ENCODE measurements around the gene EPHB3. TPM values are rescaled to one million over a fixed set of nuclear protein-coding genes. Genes with fewer than 3 reads are reported as not detected.

EPHB3 gene
- total and polyA plus RNA-seq, 4 donors = 0.14 to 1.8 (median 0.67) TPM

DNA sequence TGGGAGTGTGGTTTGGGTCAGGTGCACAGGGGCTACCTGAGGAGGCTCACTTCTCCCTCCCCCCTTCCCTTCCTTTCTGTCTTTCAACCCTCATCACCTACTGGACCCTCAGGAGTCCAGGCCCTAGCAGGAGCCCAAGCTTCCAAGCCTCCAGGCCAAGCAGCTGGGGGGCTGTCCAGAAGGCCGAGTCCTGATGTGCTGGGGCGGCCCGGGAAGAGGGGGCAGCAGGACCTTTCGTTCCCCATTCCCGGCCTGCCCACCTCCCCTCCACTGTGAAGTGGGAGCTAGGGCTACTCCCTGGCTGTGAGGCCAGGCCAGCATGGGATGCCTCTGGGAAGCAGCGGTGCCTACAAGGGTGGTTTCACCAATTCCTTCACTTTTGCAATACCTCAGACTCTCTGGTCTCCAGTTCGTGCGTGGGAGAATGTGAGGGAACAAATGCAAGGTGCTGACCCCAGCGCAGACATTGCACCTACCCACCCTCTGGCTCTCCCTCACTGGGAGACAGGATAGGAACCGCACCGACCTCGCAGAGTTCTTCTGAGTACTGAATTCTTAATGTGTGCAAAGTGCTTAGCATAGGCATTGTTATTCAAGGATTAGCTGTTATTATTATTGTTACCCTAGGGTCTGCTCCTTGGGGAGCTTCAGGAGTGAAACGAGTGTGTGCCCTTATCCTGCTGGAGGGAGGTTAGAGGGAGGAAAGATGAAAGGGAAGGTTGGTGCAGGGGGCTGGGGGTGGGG is 2.5 kb downstream of the EPHB3 start:
- H3K4me3 ChIP-seq (ENCODE audit: low read depth in 1 of 3, low read length in 3 of 3) = no peak overlapping the region
- TF ChIP-seq, protein P1, sequence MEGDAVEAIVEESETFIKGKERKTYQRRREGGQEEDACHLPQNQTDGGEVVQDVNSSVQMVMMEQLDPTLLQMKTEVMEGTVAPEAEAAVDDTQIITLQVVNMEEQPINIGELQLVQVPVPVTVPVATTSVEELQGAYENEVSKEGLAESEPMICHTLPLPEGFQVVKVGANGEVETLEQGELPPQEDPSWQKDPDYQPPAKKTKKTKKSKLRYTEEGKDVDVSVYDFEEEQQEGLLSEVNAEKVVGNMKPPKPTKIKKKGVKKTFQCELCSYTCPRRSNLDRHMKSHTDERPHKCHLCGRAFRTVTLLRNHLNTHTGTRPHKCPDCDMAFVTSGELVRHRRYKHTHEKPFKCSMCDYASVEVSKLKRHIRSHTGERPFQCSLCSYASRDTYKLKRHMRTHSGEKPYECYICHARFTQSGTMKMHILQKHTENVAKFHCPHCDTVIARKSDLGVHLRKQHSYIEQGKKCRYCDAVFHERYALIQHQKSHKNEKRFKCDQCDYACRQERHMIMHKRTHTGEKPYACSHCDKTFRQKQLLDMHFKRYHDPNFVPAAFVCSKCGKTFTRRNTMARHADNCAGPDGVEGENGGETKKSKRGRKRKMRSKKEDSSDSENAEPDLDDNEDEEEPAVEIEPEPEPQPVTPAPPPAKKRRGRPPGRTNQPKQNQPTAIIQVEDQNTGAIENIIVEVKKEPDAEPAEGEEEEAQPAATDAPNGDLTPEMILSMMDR (IDR thresholded peaks at IDR 0.05; ENCODE audit: low read depth, low read length, missing input control) = no peak
- TF ChIP-seq JUND (IDR thresholded peaks at IDR 0.05) (no peak), NR2F2 (IDR thresholded peaks at IDR 0.05) (no peak), SP1 (IDR thresholded peaks at IDR 0.05) (no peak), RAD21 (IDR thresholded peaks at IDR 0.05) (no peak), FOXA1 (IDR thresholded peaks at IDR 0.05) (no peak), EGR1 (IDR thresholded peaks at IDR 0.05; ENCODE audit: low read depth in 2 of 2) (no peak), FOXA2 (IDR thresholded peaks at IDR 0.05) (no peak), HNF4A (conservative IDR thresholded peaks at IDR 0.05) (no peak), GABPA (IDR thresholded peaks at IDR 0.05 in 1 of 2, conservative IDR thresholded peaks at IDR 0.05 in 1 of 2) (no peak), RXRA (IDR thresholded peaks at IDR 0.05) (no peak), HNF4G (IDR thresholded peaks at IDR 0.05) (no peak), YY1 (IDR thresholded peaks at IDR 0.05) (no peak)
- TF ChIP-seq, protein P2, sequence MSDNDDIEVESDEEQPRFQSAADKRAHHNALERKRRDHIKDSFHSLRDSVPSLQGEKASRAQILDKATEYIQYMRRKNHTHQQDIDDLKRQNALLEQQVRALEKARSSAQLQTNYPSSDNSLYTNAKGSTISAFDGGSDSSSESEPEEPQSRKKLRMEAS (IDR thresholded peaks at IDR 0.05) = no peak
- TF ChIP-seq, protein P3, sequence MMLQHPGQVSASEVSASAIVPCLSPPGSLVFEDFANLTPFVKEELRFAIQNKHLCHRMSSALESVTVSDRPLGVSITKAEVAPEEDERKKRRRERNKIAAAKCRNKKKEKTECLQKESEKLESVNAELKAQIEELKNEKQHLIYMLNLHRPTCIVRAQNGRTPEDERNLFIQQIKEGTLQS (IDR thresholded peaks at IDR 0.05) = no peak
- TF ChIP-seq, protein P4, sequence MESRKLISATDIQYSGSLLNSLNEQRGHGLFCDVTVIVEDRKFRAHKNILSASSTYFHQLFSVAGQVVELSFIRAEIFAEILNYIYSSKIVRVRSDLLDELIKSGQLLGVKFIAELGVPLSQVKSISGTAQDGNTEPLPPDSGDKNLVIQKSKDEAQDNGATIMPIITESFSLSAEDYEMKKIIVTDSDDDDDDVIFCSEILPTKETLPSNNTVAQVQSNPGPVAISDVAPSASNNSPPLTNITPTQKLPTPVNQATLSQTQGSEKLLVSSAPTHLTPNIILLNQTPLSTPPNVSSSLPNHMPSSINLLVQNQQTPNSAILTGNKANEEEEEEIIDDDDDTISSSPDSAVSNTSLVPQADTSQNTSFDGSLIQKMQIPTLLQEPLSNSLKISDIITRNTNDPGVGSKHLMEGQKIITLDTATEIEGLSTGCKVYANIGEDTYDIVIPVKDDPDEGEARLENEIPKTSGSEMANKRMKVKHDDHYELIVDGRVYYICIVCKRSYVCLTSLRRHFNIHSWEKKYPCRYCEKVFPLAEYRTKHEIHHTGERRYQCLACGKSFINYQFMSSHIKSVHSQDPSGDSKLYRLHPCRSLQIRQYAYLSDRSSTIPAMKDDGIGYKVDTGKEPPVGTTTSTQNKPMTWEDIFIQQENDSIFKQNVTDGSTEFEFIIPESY (IDR thresholded peaks at IDR 0.05) = no peak
- TF ChIP-seq, protein P5, sequence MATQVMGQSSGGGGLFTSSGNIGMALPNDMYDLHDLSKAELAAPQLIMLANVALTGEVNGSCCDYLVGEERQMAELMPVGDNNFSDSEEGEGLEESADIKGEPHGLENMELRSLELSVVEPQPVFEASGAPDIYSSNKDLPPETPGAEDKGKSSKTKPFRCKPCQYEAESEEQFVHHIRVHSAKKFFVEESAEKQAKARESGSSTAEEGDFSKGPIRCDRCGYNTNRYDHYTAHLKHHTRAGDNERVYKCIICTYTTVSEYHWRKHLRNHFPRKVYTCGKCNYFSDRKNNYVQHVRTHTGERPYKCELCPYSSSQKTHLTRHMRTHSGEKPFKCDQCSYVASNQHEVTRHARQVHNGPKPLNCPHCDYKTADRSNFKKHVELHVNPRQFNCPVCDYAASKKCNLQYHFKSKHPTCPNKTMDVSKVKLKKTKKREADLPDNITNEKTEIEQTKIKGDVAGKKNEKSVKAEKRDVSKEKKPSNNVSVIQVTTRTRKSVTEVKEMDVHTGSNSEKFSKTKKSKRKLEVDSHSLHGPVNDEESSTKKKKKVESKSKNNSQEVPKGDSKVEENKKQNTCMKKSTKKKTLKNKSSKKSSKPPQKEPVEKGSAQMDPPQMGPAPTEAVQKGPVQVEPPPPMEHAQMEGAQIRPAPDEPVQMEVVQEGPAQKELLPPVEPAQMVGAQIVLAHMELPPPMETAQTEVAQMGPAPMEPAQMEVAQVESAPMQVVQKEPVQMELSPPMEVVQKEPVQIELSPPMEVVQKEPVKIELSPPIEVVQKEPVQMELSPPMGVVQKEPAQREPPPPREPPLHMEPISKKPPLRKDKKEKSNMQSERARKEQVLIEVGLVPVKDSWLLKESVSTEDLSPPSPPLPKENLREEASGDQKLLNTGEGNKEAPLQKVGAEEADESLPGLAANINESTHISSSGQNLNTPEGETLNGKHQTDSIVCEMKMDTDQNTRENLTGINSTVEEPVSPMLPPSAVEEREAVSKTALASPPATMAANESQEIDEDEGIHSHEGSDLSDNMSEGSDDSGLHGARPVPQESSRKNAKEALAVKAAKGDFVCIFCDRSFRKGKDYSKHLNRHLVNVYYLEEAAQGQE (IDR thresholded peaks at IDR 0.05) = no peak
- WGBS = 71% methylated on average over 13 of the region's 13 CpGs
- DNase-seq (ENCODE audit: low spot score) = no peak
- H3K9me3 ChIP-seq (ENCODE audit: control insufficient read depth in 4 of 4, low read length in 3 of 4) = no peaks in the 10 kb centered on the region
- H3K36me3 ChIP-seq (ENCODE audit: control insufficient read depth in 4 of 4, insufficient read depth in 3 of 4, low read depth in 1 of 4, low read length in 3 of 4) = no peaks in the 10 kb centered on the region
- H3K9ac ChIP-seq (ENCODE audit: low read depth in 1 of 2, low read length in 2 of 2) = no peak overlapping the region
- H3K27ac ChIP-seq (ENCODE audit: low read depth in 1 of 2, low read length in 2 of 2) = no peak overlapping the region
- peaks cover 0 to 4% (median 0%) of the 10 kb centered on the region in 4 donors for H3K27me3 ChIP-seq (ENCODE audit: control insufficient read depth in 4 of 4, insufficient read depth in 4 of 4, low read length in 3 of 4)
- H3K4me1 ChIP-seq (ENCODE audit: control insufficient read depth in 4 of 4, insufficient read depth in 4 of 4, low read length in 3 of 4) = peaks cover 2 to 18% (median 9%) of the 10 kb centered on the region in 4 donors
